Bronchial epithelial cell (primary cell): ENCODE results near the gene MARCHF10. TPM values are rescaled to one million over a fixed set of nuclear protein-coding genes. Genes with fewer than 3 reads are reported as not detected.

Source experiments
- DNase-seq: peaks from one replicate; pipeline ENCODE4 v3.0.0-alpha.2; 2010; ENCODE audit warnings: low read depth
- FAIRE-seq: peaks from 2 replicates; lab custom pipeline; 2011; peaks lifted over from hg19 to GRCh38; lab: Jason Lieb, UNC
- H3K27me3 ChIP-seq: 2 replicates; pipeline ENCODE4 v1.5.1; 2011; ENCODE audit warnings: low read length; ENCODE audit not compliant: control insufficient read depth, insufficient read depth
- H3K36me3 ChIP-seq: 2 replicates; pipeline ENCODE4 v1.5.1; 2011; ENCODE audit warnings: low read length; ENCODE audit not compliant: control insufficient read depth, insufficient read depth
- H3K4me3 ChIP-seq: 2 replicates; pipeline ENCODE4 v1.5.1; 2011; ENCODE audit warnings: mild to moderate bottlenecking, low read depth, low read length, control low read depth
- CTCF ChIP-seq: IDR thresholded peaks from 2 replicates; pipeline ENCODE4 v1.5.1; 2011; ENCODE audit warnings: mild to moderate bottlenecking, moderate library complexity, low read length, control low read depth, inconsistent platforms; ENCODE audit not compliant: insufficient read depth, severe bottlenecking
- total RNA-seq: library from RNA; depleted of rRNA; stranded (reverse); fragments of >200 nt; gene quantifications from 2 replicates; pipeline ENCODE4 v1.2.1, GENCODE V29; 2014

MARCHF10 gene
- total RNA-seq, 1 donor from 2014 or later = not detected

GRCh38 chr17:62749926-62750325 is 58.2 kb downstream of the MARCHF10 start:
- Histone ChIP-seq H3K4me3 (no peak overlapping the region), H3K36me3 (no peaks in the 10 kb centered on the region), H3K27me3 (no peaks in the 10 kb centered on the region)
- FAIRE-seq (no peak), DNase-seq (no peak)
- no peak for TF ChIP-seq CTCF

GRCh38 chr17:62746941-62747340 is 61.2 kb downstream of the MARCHF10 start:
- H3K36me3 ChIP-seq = no peaks in the 10 kb centered on the region
- no peak for FAIRE-seq
- no peaks in the 10 kb centered on the region for H3K27me3 ChIP-seq
- no peak overlapping the region for H3K4me3 ChIP-seq
- DNase-seq = no peak
- TF ChIP-seq CTCF = no peak

- Histone ChIP-seq H3K4me3 (no peak overlapping the region), H3K36me3 (no peaks in the 10 kb centered on the region), H3K27me3 (no peaks in the 10 kb centered on the region)
- DNase-seq (no peak), FAIRE-seq (no peak)
- TF ChIP-seq CTCF = no peak
Observed at GRCh38 chr17:62745806-62746205, 62.3 kb downstream of the MARCHF10 start.

GRCh38 chr17:62744259-62744658 is 63.9 kb downstream of the MARCHF10 start:
- DNase-seq (no peak), FAIRE-seq (no peak)
- TF ChIP-seq CTCF = no peak
- H3K4me3 ChIP-seq = no peak overlapping the region
- H3K36me3 ChIP-seq = no peaks in the 10 kb centered on the region
- H3K27me3 ChIP-seq = no peaks in the 10 kb centered on the region

GRCh38 chr17:62741290-62741689 is 66.8 kb downstream of the MARCHF10 start:
- DNase-seq (no peak), FAIRE-seq (no peak)
- no peak overlapping the region for H3K4me3 ChIP-seq
- H3K27me3 ChIP-seq = no peaks in the 10 kb centered on the region
- no peaks in the 10 kb centered on the region for H3K36me3 ChIP-seq
- no peak for TF ChIP-seq CTCF

GRCh38 chr17:62739645-62740388 is 68.3 kb downstream of the MARCHF10 start:
- Histone ChIP-seq H3K4me3 (no peak overlapping the region), H3K36me3 (no peaks in the 10 kb centered on the region), H3K27me3 (no peaks in the 10 kb centered on the region)
- no peak for TF ChIP-seq CTCF
- FAIRE-seq (no peak), DNase-seq (no peak)
